ENCODE data around the gene LAG3.

The LAG3 gene

DNA sequence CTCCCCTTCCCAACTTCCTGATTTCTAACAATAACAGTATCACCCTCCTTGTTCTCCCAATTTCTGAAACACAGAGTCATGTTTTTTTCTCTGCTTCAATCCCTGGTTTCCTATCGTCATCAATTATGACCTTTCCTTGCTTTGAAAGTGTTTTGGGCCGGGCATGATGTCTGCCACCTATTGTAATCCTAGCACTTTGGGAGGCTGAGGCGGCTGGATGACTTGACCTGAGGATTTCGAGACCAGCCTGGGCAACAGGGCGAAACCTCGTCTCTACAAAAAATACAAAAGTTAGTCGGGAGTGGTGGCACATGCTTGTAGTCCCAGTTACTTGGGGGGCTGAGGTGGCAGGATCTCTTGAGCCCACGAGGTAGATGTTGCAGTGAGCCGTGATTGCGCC, 36.7 kb downstream of the LAG3 start:
- no peaks in the 10 kb centered on the region for H3K9me3 ChIP-seq (replicated peaks; ENCODE audit: low read length)
- H3K36me3 ChIP-seq (ENCODE audit: insufficient read depth, low read length) = no peaks in the 10 kb centered on the region
- no peak overlapping the region for H3K9ac ChIP-seq (ENCODE audit: low read depth, low read length)
- H3K27me3 ChIP-seq (ENCODE audit: control insufficient read depth, insufficient read depth, low read length) = peaks cover 39% of the 10 kb centered on the region
- no peaks in the 10 kb centered on the region for H3K4me1 ChIP-seq (ENCODE audit: control insufficient read depth, insufficient read depth, low read length)
- no peak overlapping the region for H3K4me2 ChIP-seq (ENCODE audit: low read length)
- H3K4me3 ChIP-seq (ENCODE audit: low read length) = no peak overlapping the region

DNA sequence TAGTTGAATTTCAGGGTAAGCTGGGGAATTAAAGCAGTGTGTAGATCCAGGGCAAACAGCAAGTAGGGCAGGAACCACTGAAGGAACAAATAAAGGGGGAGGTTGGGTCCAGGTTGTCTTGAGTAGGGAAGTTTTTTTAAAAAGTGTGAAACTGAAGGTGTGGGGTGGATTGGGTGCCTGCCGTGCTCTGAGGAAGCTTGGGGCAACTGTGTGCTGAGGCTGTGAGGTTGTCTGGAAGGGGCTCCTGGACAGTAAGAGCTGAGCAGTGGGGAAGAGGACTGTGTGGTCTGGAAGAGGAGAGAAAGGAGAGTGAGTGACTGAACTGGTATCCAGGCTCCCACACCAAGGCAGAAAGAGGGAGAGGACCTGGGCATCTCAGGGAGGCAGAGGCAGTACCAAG, 38.4 kb downstream of the LAG3 start:
- H3K9me3 ChIP-seq (replicated peaks; ENCODE audit: low read length) = no peaks in the 10 kb centered on the region
- H3K4me2 ChIP-seq (ENCODE audit: low read length) = no peak overlapping the region
- H3K36me3 ChIP-seq (ENCODE audit: insufficient read depth, low read length) = no peaks in the 10 kb centered on the region
- H3K4me3 ChIP-seq (ENCODE audit: low read length) = no peak overlapping the region
- peaks cover 55% of the 10 kb centered on the region for H3K27me3 ChIP-seq (ENCODE audit: control insufficient read depth, insufficient read depth, low read length)
- H3K4me1 ChIP-seq (ENCODE audit: control insufficient read depth, insufficient read depth, low read length) = no peaks in the 10 kb centered on the region
- H3K9ac ChIP-seq (ENCODE audit: low read depth, low read length) = no peak overlapping the region

DNA sequence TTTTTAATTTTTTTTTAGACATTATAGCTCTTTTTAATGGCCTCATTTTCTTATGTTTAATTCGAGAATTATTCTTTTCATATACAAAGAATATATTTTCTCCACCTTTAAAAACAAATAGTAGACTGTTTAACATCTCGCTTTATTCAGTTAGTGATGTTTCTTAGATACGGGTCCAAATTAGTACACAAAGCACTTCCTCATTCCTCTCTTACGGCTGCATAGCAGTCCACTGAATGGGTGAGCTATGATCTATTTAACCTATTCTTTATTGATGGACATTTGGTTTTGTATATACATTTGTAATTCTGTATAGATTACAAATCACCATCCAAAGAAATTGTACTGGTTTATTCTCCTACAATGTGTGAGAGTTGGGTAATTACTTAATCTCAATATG, 41.0 kb downstream of the LAG3 start:
- no peak overlapping the region for H3K4me2 ChIP-seq (ENCODE audit: low read length)
- H3K9me3 ChIP-seq (replicated peaks; ENCODE audit: low read length) = no peaks in the 10 kb centered on the region
- H3K4me1 ChIP-seq (ENCODE audit: control insufficient read depth, insufficient read depth, low read length) = no peaks in the 10 kb centered on the region
- H3K9ac ChIP-seq (ENCODE audit: low read depth, low read length) = no peak overlapping the region
- H3K4me3 ChIP-seq (ENCODE audit: low read length) = no peak overlapping the region
- H3K36me3 ChIP-seq (ENCODE audit: insufficient read depth, low read length) = no peaks in the 10 kb centered on the region
- H3K27me3 ChIP-seq (ENCODE audit: control insufficient read depth, insufficient read depth, low read length) = peaks cover 52% of the 10 kb centered on the region

DNA sequence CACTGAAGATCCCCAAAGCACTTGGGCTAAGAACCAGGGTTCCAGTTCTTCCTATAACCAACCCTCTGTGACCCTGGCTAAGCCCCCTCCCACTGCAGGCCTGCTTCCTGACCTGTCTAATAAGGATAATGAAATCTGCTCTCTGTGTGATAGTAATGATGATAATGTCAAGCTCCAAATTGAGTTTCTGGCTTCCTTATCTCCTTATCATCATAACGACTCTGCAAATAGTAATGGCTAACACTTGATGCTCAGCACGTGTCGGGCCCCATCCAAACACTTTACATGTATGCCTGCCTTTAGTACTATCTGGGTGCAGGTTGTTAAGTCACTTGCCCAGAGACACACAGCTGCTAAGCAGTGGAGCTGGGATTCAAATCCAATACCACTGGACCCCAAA, 44.3 kb downstream of the LAG3 start:
- no peaks in the 10 kb centered on the region for H3K9me3 ChIP-seq (replicated peaks; ENCODE audit: low read length)
- no peak overlapping the region for H3K4me3 ChIP-seq (ENCODE audit: low read length)
- no peak overlapping the region for H3K4me2 ChIP-seq (ENCODE audit: low read length)
- peaks cover 31% of the 10 kb centered on the region for H3K27me3 ChIP-seq (ENCODE audit: control insufficient read depth, insufficient read depth, low read length)
- peaks cover 18% of the 10 kb centered on the region for H3K4me1 ChIP-seq (ENCODE audit: control insufficient read depth, insufficient read depth, low read length)
- no peaks in the 10 kb centered on the region for H3K36me3 ChIP-seq (ENCODE audit: insufficient read depth, low read length)
- H3K9ac ChIP-seq (ENCODE audit: low read depth, low read length) = no peak overlapping the region

DNA sequence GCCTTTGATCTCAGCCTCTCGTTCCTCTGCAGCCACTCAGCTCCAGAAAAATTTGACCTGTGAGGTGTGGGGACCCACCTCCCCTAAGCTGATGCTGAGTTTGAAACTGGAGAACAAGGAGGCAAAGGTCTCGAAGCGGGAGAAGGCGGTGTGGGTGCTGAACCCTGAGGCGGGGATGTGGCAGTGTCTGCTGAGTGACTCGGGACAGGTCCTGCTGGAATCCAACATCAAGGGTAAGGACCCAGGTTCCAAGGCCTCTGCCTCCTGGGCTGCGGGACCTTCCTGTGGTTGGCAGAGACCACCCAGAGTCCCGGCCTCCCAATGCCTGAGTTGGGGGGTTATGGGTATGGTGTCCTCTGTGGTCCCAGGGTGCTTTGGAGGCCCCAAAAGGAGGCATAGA, 44.8 kb downstream of the LAG3 start:
- H3K9ac ChIP-seq (ENCODE audit: low read depth, low read length) = no peak overlapping the region
- H3K9me3 ChIP-seq (replicated peaks; ENCODE audit: low read length) = no peaks in the 10 kb centered on the region
- no peaks in the 10 kb centered on the region for H3K36me3 ChIP-seq (ENCODE audit: insufficient read depth, low read length)
- H3K4me2 ChIP-seq (ENCODE audit: low read length) = no peak overlapping the region
- H3K27me3 ChIP-seq (ENCODE audit: control insufficient read depth, insufficient read depth, low read length) = peaks cover 35% of the 10 kb centered on the region
- peaks cover 22% of the 10 kb centered on the region for H3K4me1 ChIP-seq (ENCODE audit: control insufficient read depth, insufficient read depth, low read length)
- H3K4me3 ChIP-seq (ENCODE audit: low read length) = no peak overlapping the region

DNA sequence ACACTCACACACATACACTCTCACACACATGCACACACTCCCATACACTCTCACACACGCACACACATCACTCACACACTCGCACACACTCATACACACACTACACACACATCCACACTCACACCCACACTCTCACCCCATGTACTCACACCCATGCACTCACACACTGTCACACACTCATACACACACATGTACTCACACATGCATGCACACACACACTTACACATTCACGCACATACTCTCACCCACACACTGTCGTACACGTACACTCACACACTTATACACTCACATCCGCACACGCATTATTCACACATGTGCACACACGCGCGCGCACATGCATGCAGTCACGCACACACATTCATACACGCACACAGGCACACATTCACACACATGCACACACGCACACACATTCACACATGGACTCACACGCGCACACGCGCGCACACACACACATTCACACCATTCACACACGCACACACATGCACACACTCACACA, 45.4 kb downstream of the LAG3 start:
- Histone ChIP-seq H3K4me1 (ENCODE audit: control insufficient read depth, insufficient read depth, low read length) (peaks cover 25% of the 10 kb centered on the region), H3K4me3 (ENCODE audit: low read length) (no peak overlapping the region), H3K9me3 (replicated peaks; ENCODE audit: low read length) (no peaks in the 10 kb centered on the region), H3K4me2 (ENCODE audit: low read length) (no peak overlapping the region), H3K36me3 (ENCODE audit: insufficient read depth, low read length) (no peaks in the 10 kb centered on the region), H3K27me3 (ENCODE audit: control insufficient read depth, insufficient read depth, low read length) (peaks cover 39% of the 10 kb centered on the region), H3K9ac (ENCODE audit: low read depth, low read length) (no peak overlapping the region)

DNA sequence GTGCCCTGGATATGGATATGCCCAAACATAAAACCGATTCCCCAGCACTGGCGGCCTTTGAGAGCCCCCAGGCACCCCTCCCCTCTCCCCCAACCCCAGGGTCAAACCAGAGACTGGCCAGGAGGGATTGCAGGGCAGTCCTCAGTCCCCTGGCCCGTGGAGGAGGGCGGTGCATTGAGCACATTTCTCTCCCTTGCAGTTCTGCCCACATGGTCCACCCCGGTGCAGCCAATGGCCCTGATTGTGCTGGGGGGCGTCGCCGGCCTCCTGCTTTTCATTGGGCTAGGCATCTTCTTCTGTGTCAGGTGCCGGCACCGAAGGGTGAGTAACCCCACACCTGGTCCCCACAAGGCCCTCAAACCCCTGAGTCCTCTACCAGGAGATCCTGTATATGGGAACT, 45.9 kb downstream of the LAG3 start:
- no peak overlapping the region for H3K4me3 ChIP-seq (ENCODE audit: low read length)
- H3K4me2 ChIP-seq (ENCODE audit: low read length) = no peak overlapping the region
- H3K9me3 ChIP-seq (replicated peaks; ENCODE audit: low read length) = no peaks in the 10 kb centered on the region
- H3K27me3 ChIP-seq (ENCODE audit: control insufficient read depth, insufficient read depth, low read length) = peaks cover 42% of the 10 kb centered on the region
- no peak overlapping the region for H3K9ac ChIP-seq (ENCODE audit: low read depth, low read length)
- no peaks in the 10 kb centered on the region for H3K36me3 ChIP-seq (ENCODE audit: insufficient read depth, low read length)
- peaks cover 25% of the 10 kb centered on the region for H3K4me1 ChIP-seq (ENCODE audit: control insufficient read depth, insufficient read depth, low read length)

DNA sequence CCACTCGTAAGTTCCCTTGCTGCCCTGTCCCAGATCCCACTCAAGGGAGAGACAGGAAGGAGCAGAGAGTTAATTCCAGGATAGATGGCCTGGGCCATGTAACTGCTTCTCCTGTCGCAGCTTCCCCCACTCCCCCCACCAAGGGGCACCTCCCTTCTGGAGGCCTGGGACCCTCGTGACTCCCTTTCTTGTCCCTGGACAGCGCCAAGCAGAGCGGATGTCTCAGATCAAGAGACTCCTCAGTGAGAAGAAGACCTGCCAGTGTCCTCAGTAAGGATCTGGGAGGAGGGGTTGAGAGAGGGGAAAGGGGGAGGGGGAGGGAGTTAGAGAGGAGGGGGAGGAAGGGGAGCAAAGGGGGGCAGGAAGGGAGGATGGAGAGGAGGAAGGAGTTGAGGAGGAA, 46.3 kb downstream of the LAG3 start:
- Histone ChIP-seq H3K27me3 (ENCODE audit: control insufficient read depth, insufficient read depth, low read length) (peaks cover 43% of the 10 kb centered on the region), H3K36me3 (ENCODE audit: insufficient read depth, low read length) (no peaks in the 10 kb centered on the region), H3K4me3 (ENCODE audit: low read length) (no peak overlapping the region), H3K9ac (ENCODE audit: low read depth, low read length) (no peak overlapping the region), H3K4me1 (ENCODE audit: control insufficient read depth, insufficient read depth, low read length) (peaks cover 25% of the 10 kb centered on the region), H3K9me3 (replicated peaks; ENCODE audit: low read length) (no peaks in the 10 kb centered on the region), H3K4me2 (ENCODE audit: low read length) (no peak overlapping the region)

DNA sequence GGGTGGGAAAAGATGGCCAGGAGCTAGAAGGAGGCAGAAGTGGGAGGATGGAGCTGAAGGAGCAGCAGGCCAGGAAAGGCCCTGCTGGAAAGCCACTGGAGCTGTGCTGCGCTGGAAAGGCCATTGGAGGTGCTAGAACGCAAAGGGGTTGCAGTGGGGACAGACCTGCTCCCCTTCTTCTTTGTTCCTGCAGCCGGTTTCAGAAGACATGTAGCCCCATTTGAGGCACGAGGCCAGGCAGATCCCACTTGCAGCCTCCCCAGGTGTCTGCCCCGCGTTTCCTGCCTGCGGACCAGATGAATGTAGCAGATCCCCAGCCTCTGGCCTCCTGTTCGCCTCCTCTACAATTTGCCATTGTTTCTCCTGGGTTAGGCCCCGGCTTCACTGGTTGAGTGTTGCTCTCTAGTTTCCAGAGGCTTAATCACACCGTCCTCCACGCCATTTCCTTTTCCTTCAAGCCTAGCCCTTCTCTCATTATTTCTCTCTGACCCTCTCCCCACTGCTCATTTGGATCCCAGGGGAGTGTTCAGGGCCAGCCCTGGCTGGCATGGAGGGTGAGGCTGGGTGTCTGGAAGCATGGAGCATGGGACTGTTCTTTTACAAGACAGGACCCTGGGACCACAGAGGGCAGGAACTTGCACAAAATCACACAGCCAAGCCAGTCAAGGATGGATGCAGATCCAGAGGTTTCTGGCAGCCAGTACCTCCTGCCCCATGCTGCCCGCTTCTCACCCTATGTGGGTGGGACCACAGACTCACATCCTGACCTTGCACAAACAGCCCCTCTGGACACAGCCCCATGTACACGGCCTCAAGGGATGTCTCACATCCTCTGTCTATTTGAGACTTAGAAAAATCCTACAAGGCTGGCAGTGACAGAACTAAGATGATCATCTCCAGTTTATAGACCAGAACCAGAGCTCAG, 47.0 kb downstream of the LAG3 start:
- Histone ChIP-seq H3K9ac (ENCODE audit: low read depth, low read length) (no peak overlapping the region), H3K36me3 (ENCODE audit: insufficient read depth, low read length) (no peaks in the 10 kb centered on the region), H3K4me3 (ENCODE audit: low read length) (no peak overlapping the region), H3K4me1 (ENCODE audit: control insufficient read depth, insufficient read depth, low read length) (peaks cover 25% of the 10 kb centered on the region), H3K27me3 (ENCODE audit: control insufficient read depth, insufficient read depth, low read length) (peaks cover 36% of the 10 kb centered on the region), H3K4me2 (ENCODE audit: low read length) (no peak overlapping the region), H3K9me3 (replicated peaks; ENCODE audit: low read length) (no peaks in the 10 kb centered on the region)

DNA sequence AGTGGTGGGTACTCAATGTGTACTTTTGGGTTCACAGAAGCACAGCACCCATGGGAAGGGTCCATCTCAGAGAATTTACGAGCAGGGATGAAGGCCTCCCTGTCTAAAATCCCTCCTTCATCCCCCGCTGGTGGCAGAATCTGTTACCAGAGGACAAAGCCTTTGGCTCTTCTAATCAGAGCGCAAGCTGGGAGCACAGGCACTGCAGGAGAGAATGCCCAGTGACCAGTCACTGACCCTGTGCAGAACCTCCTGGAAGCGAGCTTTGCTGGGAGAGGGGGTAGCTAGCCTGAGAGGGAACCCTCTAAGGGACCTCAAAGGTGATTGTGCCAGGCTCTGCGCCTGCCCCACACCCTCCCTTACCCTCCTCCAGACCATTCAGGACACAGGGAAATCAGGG, 47.8 kb downstream of the LAG3 start:
- Histone ChIP-seq H3K36me3 (ENCODE audit: insufficient read depth, low read length) (no peaks in the 10 kb centered on the region), H3K4me3 (ENCODE audit: low read length) (no peak overlapping the region), H3K9me3 (replicated peaks; ENCODE audit: low read length) (no peaks in the 10 kb centered on the region), H3K27me3 (ENCODE audit: control insufficient read depth, insufficient read depth, low read length) (peaks cover 32% of the 10 kb centered on the region), H3K4me2 (ENCODE audit: low read length) (no peak overlapping the region), H3K4me1 (ENCODE audit: control insufficient read depth, insufficient read depth, low read length) (peaks cover 30% of the 10 kb centered on the region), H3K9ac (ENCODE audit: low read depth, low read length) (no peak overlapping the region)

DNA sequence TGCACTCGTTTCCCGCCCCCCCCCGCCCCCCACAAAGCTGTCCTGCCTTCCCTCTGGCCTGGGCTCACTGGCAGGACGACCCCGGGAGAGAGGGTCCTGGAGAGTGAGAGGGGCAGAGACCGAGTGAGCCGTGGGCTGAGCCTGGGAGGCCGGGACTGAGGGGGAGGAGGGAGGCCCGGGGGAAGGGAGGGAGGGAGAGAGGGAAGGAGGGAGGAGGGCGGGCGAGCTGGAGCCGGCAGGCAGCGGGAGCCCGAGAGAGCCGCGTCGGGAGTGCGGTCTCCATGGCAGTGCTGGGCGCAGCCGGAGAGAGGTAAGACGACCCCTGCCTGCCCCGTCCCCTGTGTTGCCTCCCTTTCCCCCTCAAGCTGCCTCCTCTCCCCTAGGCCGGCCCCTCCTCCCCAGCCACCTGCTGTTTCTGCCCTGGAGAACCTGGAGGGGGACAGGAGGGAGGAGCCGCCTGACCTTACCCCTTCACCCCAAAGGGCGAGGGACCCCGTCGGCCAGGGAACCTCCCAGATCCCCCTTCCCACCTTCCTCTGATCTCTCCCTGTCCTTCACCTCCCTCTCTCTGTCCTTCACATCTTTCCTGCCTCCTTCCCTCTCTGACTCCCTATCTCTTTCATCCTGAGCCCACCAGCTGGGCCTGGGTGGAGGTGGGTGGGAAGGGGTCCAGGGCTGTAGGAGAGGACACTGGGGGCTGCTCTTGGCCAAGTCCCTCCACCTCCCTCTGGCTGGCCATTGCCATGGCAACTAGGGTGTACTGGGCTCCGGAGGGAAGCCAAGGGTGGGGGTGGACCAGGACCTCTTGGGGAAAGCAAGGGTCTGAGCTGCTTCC, 49.5 kb downstream of the LAG3 start, which contains the start of gene GPR162:
Gene GPR162 (plus strand): TSS at position 231 of the 835 bp plus-strand sequence. CDS start 2,078 bp downstream, outside the sequence.
- no peak within 1 kb of the TSS for H3K9ac ChIP-seq (ENCODE audit: low read depth, low read length)
- H3K9me3 ChIP-seq (replicated peaks; ENCODE audit: low read length) = no peaks in the 10 kb centered on the region
- peak within 1 kb of the TSS; percentile 80 for H3K4me2 ChIP-seq (ENCODE audit: low read length)
- peaks cover 34% of the 10 kb centered on the region for H3K4me1 ChIP-seq (ENCODE audit: control insufficient read depth, insufficient read depth, low read length)
- H3K4me3 ChIP-seq (ENCODE audit: low read length) = peak within 1 kb of the TSS; percentile 60
- H3K27me3 ChIP-seq (ENCODE audit: control insufficient read depth, insufficient read depth, low read length) = peaks cover 24% of the 10 kb centered on the region
- no peaks in the 10 kb centered on the region for H3K36me3 ChIP-seq (ENCODE audit: insufficient read depth, low read length)
